GM18511 (cell line): ENCODE results near the gene ID2.

ENCODE experiments used
- ATAC-seq: cut with Tn5 transposase; IDR thresholded peaks from one replicate; pipeline ENCODE4 v1.9.1; 2021; ENCODE audit warnings: mild to moderate bottlenecking, moderate library complexity; ENCODE audit not compliant: unreplicated experiment

Gene ID2

GRCh38 chr2:8682719-8683667 lies 1.1 kb downstream of the ID2 start:
- no peak for ATAC-seq

GRCh38 chr2:8684540-8684877 lies 2.7 kb downstream of the ID2 start:
- ATAC-seq: no peak

GRCh38 chr2:8684878-8685696 lies 3.2 kb downstream of the ID2 start:
- ATAC-seq: peak; percentile 8

- peak; percentile 31 for ATAC-seq
These were observed 4.0 kb downstream of the ID2 start for GRCh38 chr2:8685697-8686358.

- ATAC-seq: no peak
These were observed 10.1 kb downstream of the ID2 start for GRCh38 chr2:8691859-8692437.

GRCh38 chr2:8692783-8693156 lies 10.9 kb downstream of the ID2 start:
- ATAC-seq: no peak

GRCh38 chr2:8693157-8693821 lies 11.4 kb downstream of the ID2 start:
- no peak for ATAC-seq

- no peak for ATAC-seq
These were observed 12.9 kb downstream of the ID2 start for GRCh38 chr2:8694737-8695136.

GRCh38 chr2:8697190-8697589 lies 15.3 kb downstream of the ID2 start:
- ATAC-seq: no peak

- ATAC-seq: no peak
These were observed 18.0 kb downstream of the ID2 start for GRCh38 chr2:8699839-8700238.

GRCh38 chr2:8701681-8702379 lies 20.0 kb downstream of the ID2 start:
- no peak for ATAC-seq

- ATAC-seq: no peak
These were observed 23.1 kb downstream of the ID2 start for GRCh38 chr2:8704906-8705305.

GRCh38 chr2:8709611-8710010 lies 27.8 kb downstream of the ID2 start:
- no peak for ATAC-seq

- ATAC-seq: no peak
These were observed 29.1 kb downstream of the ID2 start for GRCh38 chr2:8710951-8711350.

- no peak for ATAC-seq
These were observed 32.4 kb downstream of the ID2 start for GRCh38 chr2:8714283-8714682.

- no peak for ATAC-seq
These were observed 33.1 kb downstream of the ID2 start for GRCh38 chr2:8714971-8715370.

- ATAC-seq: no peak
These were observed 37.7 kb downstream of the ID2 start for GRCh38 chr2:8719528-8719927.

GRCh38 chr2:8720741-8721140 lies 38.9 kb downstream of the ID2 start:
- no peak for ATAC-seq

- ATAC-seq: no peak
These were observed 39.6 kb downstream of the ID2 start for GRCh38 chr2:8721410-8721809.

- ATAC-seq: no peak
These were observed 41.1 kb downstream of the ID2 start for GRCh38 chr2:8722986-8723385.
